ENCODE data around the gene NPAS2. TPM values are rescaled to one million over a fixed set of nuclear protein-coding genes. Genes with fewer than 3 reads are reported as not detected.
A peak's percentile ranks its signal among the peaks of the same experiment; 100 is the strongest.

NPAS2 gene
- total RNA-seq, 1 donor from 2014 or later, result 11.4 TPM

DNA sequence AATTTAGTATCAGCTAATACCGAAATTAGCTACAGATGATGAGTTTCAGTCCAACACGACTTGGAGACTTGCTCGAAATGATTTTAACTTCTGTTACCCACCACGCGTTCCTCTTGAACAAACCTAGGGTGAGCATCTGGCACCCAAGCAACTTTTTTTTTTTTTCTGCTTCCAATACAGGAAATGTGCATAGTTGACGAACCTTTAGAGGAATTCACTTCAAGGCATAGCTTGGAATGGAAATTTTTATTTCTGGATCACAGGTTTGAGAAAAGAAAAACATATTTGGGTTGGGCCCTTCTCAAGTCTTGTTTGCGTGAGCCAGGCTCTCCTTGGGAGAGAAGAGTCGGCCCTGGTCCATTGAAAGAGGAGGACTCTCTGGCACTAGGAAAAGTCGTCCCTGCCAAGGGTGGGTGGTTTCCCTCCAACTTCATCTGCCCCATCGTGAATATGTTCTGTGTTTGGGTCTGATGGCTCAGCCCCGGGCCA, 144.8 kb downstream of the NPAS2 start:
- intact Hi-C loops (cut with DNase I), result no loop called here
- Histone ChIP-seq H3K4me1 (no peaks in the 10 kb centered on the region), H3K27me3 (no peaks in the 10 kb centered on the region), H3K4me3 (no peak overlapping the region), H3K9me3 (no peaks in the 10 kb centered on the region), H3K36me3 (no peaks in the 10 kb centered on the region), H3K27ac (no peak overlapping the region)
- DNase-seq (peak; percentile 17), ATAC-seq (no peak)
- TF ChIP-seq, protein P1, sequence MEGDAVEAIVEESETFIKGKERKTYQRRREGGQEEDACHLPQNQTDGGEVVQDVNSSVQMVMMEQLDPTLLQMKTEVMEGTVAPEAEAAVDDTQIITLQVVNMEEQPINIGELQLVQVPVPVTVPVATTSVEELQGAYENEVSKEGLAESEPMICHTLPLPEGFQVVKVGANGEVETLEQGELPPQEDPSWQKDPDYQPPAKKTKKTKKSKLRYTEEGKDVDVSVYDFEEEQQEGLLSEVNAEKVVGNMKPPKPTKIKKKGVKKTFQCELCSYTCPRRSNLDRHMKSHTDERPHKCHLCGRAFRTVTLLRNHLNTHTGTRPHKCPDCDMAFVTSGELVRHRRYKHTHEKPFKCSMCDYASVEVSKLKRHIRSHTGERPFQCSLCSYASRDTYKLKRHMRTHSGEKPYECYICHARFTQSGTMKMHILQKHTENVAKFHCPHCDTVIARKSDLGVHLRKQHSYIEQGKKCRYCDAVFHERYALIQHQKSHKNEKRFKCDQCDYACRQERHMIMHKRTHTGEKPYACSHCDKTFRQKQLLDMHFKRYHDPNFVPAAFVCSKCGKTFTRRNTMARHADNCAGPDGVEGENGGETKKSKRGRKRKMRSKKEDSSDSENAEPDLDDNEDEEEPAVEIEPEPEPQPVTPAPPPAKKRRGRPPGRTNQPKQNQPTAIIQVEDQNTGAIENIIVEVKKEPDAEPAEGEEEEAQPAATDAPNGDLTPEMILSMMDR (IDR thresholded peaks at IDR 0.05), result no peak

DNA sequence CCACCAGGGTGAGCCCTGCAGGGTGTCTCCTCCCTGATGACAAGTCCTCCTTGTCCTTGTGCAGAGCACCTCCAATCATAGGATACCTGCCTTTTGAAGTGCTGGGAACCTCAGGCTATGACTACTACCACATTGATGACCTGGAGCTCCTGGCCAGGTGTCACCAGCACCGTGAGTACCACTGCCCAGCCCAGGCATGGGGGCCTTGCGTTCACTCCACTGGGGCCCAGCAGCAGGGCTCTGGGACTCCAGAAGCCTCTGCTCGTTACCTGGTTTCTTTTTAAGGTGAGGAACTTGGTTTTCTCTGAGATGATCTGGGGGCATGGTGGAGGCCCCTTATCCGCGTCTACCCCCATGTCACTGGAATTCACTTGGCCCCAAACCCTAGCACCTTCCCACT, 145.7 kb downstream of the NPAS2 start:
- Histone ChIP-seq H3K4me3 (no peak overlapping the region), H3K36me3 (no peaks in the 10 kb centered on the region), H3K27me3 (no peaks in the 10 kb centered on the region), H3K9me3 (no peaks in the 10 kb centered on the region), H3K27ac (no peak overlapping the region), H3K4me1 (no peaks in the 10 kb centered on the region)
- no peak for ATAC-seq
- TF ChIP-seq, protein P1 (IDR thresholded peaks at IDR 0.05), result no peak
- DNase-seq, result peak; percentile 11
- intact Hi-C loops (cut with DNase I), result no loop called here

DNA sequence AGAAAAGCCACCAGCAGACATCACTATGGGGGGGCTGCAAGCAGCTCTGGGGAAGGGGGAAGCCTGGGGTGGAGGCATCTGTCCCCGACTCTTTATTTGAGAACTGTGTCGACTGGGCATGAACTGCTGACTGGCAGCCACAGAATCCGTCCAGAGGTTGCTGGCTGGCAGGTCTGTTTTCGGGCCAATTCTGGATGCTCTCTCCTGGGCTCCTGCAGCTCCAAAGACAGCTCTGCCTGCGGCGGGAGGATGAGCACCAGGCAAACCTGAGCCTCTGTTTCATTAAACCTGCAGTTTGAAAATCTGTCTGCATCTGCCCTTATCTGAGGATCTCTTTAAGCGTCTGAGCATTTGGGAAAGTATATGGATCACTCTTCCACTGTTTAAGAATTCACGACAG, 147.8 kb downstream of the NPAS2 start:
- DNase-seq (peak; percentile 42), ATAC-seq (no peak)
- Histone ChIP-seq H3K9me3 (no peaks in the 10 kb centered on the region), H3K4me3 (no peak overlapping the region), H3K27me3 (no peaks in the 10 kb centered on the region), H3K27ac (no peak overlapping the region), H3K4me1 (no peaks in the 10 kb centered on the region), H3K36me3 (no peaks in the 10 kb centered on the region)
- intact Hi-C loops (cut with DNase I), result no loop called here
- TF ChIP-seq, protein P1 (IDR thresholded peaks at IDR 0.05), result no peak

DNA sequence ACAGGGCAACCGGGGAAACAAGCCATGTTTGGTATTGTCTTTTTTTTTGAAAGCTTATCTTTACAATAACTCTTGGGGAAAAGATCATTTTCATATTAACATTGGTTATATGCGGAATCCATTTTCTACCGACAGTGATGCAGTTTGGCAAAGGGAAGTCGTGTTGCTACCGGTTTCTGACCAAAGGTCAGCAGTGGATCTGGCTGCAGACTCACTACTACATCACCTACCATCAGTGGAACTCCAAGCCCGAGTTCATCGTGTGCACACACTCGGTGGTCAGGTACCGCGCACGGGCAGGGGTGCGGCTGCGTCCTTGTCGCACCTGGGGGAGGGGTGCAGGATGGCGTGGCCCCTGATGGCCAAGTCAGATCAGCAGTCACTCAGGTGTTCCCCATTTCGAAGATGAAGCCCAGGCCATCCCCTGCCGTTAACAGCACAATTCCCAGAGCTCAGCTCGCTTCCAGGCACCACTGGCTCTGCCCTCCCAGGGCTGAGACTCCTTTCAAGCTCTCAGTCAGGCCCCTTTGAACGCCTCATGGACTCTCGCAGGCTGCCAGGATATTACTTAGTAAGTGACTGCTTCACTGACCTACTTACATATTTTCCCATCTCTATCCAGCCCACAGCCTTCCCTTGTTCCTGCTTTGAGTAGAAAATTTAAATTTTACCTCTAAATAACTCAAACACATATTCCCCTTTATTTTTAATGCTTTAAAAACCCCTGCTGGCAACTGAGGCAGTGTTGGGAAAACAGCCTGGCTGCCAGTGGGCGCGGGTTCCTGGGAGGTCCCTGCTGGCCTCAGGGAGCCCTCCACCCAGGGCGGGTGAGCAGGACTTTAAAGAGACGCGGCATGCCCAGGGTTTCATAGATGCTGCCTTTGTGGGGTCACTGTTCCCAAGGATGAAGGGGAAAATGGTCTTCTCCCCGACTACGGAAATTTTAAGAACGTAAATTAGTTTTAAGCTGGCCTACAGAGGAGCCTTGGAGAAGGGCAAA, 148.5 kb downstream of the NPAS2 start:
- H3K4me3 ChIP-seq, result no peak overlapping the region
- intact Hi-C loops (cut with DNase I), result no loop called here
- no peaks in the 10 kb centered on the region for H3K9me3 ChIP-seq
- no peaks in the 10 kb centered on the region for H3K36me3 ChIP-seq
- no peak overlapping the region for H3K27ac ChIP-seq
- no peaks in the 10 kb centered on the region for H3K4me1 ChIP-seq
- TF ChIP-seq, protein P1 (IDR thresholded peaks at IDR 0.05), result no peak
- DNase-seq (peak; percentile 45), ATAC-seq (no peak)
- no peaks in the 10 kb centered on the region for H3K27me3 ChIP-seq

DNA sequence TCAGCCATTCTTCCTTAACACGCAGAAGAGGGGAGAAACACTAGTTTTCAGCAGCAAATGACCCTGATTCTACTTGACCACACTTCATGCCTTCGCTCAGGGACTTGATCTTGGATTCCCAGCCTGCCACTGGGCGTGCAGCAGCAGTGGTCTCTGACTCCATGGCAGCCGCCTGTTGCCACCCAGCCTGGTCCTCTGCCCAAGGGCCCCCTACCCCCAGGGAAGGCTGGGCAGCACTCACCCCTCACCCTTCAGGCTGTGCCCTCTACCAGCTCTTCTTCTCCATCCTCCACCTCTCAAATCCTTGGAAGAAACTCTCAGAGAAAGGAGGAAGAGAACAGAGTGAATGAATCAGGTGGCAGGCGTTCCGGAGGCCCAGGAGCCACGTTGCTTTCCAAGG, 150.1 kb downstream of the NPAS2 start:
- H3K9me3 ChIP-seq, result no peaks in the 10 kb centered on the region
- intact Hi-C loops (cut with DNase I), result no loop called here
- no peaks in the 10 kb centered on the region for H3K27me3 ChIP-seq
- no peak for ATAC-seq
- H3K36me3 ChIP-seq, result no peaks in the 10 kb centered on the region
- H3K27ac ChIP-seq, result no peak overlapping the region
- H3K4me3 ChIP-seq, result no peak overlapping the region
- TF ChIP-seq, protein P1 (IDR thresholded peaks at IDR 0.05), result no peak
- DNase-seq, result peak; percentile 32
- no peaks in the 10 kb centered on the region for H3K4me1 ChIP-seq

Data from upper lobe of right lung (tissue), 1 donor.